Aorta (tissue), 5 donors: ENCODE measurements around the gene BABAM1. TPM values are rescaled to one million over a fixed set of nuclear protein-coding genes. Genes with fewer than 3 reads are reported as not detected.
"Not testable (repeated sequence)": the region's sequence is repeated elsewhere in the genome, so short reads cannot be mapped to it uniquely, and the experiment has no call there.

Experiments used
- ATAC-seq: fragments of 200-7000 bp; cut with Tn5 transposase; one replicate; pipeline ENCODE4 v1.9.1; 2022; ENCODE audit warnings: moderate library complexity; ENCODE audit not compliant: low FRiP score
- DNase-seq, 2 donors: peaks; one replicate each; pipeline ENCODE4 v3.0.0-alpha.2; 2020
- H3K27ac ChIP-seq, 2 donors: one replicate each; pipeline ENCODE4 v1.5.1; 2013; ENCODE audit warnings: low read length in 2 of 2, mild to moderate bottlenecking in 2 of 2, moderate library complexity in 2 of 2, control low read depth in 1 of 2, inconsistent platforms in 1 of 2, low read depth in 1 of 2
- H3K27me3 ChIP-seq, 2 donors: one replicate each; pipeline ENCODE4 v1.6.1; 2013; ENCODE audit warnings: control low read depth in 1 of 2, low read length in 1 of 2, mild to moderate bottlenecking in 1 of 2, moderate library complexity in 1 of 2; ENCODE audit not compliant: insufficient read depth in 2 of 2, control insufficient read depth in 1 of 2
- H3K36me3 ChIP-seq, 2 donors: one replicate each; pipeline ENCODE4 v1.6.1; 2013; ENCODE audit warnings: control low read depth in 1 of 2, low read length in 1 of 2, mild to moderate bottlenecking in 1 of 2; ENCODE audit not compliant: insufficient read depth in 2 of 2, control insufficient read depth in 1 of 2
- H3K4me1 ChIP-seq, 2 donors: one replicate each; pipeline ENCODE4 v1.6.1; 2013; ENCODE audit warnings: low read length in 2 of 2, control low read depth in 1 of 2, mild to moderate bottlenecking in 1 of 2, moderate library complexity in 1 of 2; ENCODE audit not compliant: insufficient read depth in 2 of 2, control insufficient read depth in 1 of 2
- H3K4me3 ChIP-seq, 2 donors: one replicate each; pipeline ENCODE4 v1.5.1; 2013; ENCODE audit warnings: low read length in 2 of 2, control low read depth in 1 of 2, mild to moderate bottlenecking in 1 of 2
- H3K9me3 ChIP-seq: one replicate; pipeline ENCODE4 v1.6.1; 2013; ENCODE audit warnings: mild to moderate bottlenecking, low read length; ENCODE audit not compliant: control insufficient read depth
- WGBS, 2 donors: extraction: QIAGEN DNeasy Blood & Tissue Kit; methylation state at CpG; one replicate each; pipeline ENCODE4 v1.1.7; 2013; 5-methylcytosine and 5-hydroxymethylcytosine counted together
- intact Hi-C, 2 donors: fragments of 100-400 bp; cut with DNase I; formaldehyde crosslinking; loops; one replicate each; pipeline versions ENCODE4 v1.14.2 to v1.15.0; 2022
- polyA plus RNA-seq, 2 donors: library from polyadenylated mRNA; stranded (reverse); fragments of 200-250 nt; gene quantifications; one replicate each; pipeline ENCODE4 v1.2.3, GENCODE V29; 2013
- total RNA-seq, 2 donors: library from RNA; stranded (reverse); fragmentation: NEBNext Ultra II Directional; extraction: Animal tissue kit (Norgen Biotek cat#: 25700); gene quantifications; one replicate each; pipeline ENCODE4 v1.2.1, GENCODE V29; 2021
- donor health status: healthy with polysubstance abuse.
- donor health status: Bipolar disorder and iron deficiency.
- donor health status: DM: no; HTN: no; CAD: no.
- donor health status: DM: no; HTN: no; CAD: no.
- donor health status: DM: yes; HTN: yes; CAD: no.

Gene BABAM1
- total and polyA plus RNA-seq, 4 donors: 55.8 to 102 (median 73.4) TPM

DNA sequence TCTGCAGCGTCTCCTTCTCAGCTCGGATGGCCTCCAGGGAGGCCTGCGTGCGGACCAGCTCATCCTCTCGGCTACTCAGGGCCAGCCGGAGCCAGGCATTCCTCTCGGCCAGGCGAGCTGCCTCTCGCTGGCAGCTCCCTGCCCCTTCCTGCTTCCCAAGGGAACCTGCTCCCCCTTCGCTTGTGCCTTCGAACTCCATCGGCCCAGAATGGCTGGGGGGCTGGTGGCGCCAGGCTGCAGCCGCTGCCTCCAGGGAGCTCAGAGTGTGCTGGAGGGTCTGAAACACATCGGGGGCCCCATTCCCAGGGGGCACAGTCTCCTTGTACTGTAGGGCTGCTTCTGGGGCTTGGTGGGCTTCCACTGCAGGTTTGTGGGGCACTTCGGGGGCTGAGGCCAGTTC is 4.7 kb upstream of the BABAM1 start:
- no peaks in the 10 kb centered on the region for H3K36me3 ChIP-seq
- H3K27me3 ChIP-seq: no peaks in the 10 kb centered on the region
- DNase-seq (no peak), ATAC-seq (no peak)
- no peaks in the 10 kb centered on the region for H3K4me1 ChIP-seq
- 22 to 29% methylated on average over 14 to 16 of the region's 16 CpGs for WGBS, 2 donors
- no peak overlapping the region for H3K4me3 ChIP-seq
- no peak overlapping the region for H3K27ac ChIP-seq
- peaks cover 3% of the 10 kb centered on the region for H3K9me3 ChIP-seq
- intact Hi-C loops: no loop called here

DNA sequence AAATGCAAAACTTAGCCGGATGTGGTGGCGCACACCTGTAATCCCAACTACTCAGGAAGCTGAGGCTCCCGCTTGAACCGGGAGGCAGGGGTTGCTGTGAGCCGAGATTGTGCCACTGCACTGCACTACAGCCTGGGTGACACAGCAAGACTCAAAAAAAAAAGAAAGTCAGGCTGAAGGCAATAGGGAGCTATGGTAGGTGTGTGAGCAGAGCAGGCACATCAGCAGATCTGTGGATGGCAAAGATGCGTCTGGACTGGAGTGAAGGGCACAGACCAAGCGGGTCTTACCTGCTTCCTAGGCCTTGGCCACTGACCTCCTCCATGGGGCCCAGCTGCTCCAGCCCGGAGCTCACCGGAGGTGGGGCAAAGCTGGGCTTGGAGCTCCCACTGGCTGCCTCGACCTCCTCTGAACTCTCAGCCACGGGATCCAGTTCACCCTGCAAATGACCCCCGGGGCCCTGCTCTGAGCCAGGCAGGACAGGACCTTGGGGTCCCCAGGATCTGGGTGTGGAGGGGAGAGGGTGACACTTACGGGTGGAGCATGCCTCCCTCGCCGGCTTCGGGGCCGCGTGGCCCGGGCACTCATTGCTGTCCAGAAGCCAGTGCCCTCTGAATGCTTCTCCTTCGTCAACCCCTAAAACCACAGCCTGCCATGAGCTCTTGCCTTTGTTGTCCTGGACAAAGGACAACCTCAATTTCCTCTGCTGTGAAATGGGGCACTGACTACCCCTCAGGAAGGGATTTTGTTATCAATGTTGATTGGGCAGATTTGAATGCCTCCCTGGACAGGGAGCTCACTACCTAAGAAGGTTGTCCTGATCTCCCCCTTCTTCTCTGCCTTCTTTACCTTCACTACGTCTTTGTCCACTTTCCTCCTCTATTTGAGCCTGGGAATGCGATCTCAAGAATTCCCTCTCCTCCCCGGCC is 3.3 kb upstream of the BABAM1 start:
- Histone ChIP-seq H3K27ac (no peak overlapping the region), H3K4me1 (no peaks in the 10 kb centered on the region), H3K9me3 (peaks cover 3% of the 10 kb centered on the region), H3K4me3 (no peak overlapping the region), H3K27me3 (no peaks in the 10 kb centered on the region), H3K36me3 (no peaks in the 10 kb centered on the region)
- no peak for DNase-seq
- 89 to 90% methylated on average over 23 of the region's 23 CpGs for WGBS, 2 donors
- ATAC-seq: no peak
- intact Hi-C loops: no loop called here

DNA sequence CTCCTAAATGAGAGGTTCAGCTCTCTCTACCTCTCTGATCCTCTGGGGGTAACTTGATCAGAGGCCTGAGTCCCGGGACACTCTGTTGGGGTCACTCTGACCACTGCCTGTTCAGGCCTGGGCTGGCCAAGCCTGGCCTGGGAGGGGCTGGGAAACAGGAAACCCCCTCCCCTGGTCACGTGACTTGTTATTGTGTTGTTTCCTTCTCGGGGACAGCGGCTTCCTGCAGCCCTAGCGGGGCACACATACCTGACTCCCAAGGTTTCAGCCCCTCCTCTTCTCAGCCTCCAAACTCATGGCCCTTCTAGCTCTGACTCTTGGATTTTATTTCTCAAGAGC is 2.6 kb upstream of the BABAM1 start, which contains the start of gene USHBP1:
Gene USHBP1, minus strand, starts transcription at position 105 of the 339 bp plus-strand sequence. CDS start 446 bp downstream, outside the sequence.
- Histone ChIP-seq H3K4me1 (no peaks in the 10 kb centered on the region), H3K36me3 (no peaks in the 10 kb centered on the region), H3K27ac (no peak within 1 kb of the TSS), H3K4me3 (no peak within 1 kb of the TSS), H3K9me3 (peaks cover under 1% of the 10 kb centered on the region), H3K27me3 (no peaks in the 10 kb centered on the region)
- 43% methylated on average over 5 of the region's 5 CpGs for WGBS, 2 donors
- ATAC-seq (no peak), DNase-seq (no peak)
- intact Hi-C loops: no loop called here

DNA sequence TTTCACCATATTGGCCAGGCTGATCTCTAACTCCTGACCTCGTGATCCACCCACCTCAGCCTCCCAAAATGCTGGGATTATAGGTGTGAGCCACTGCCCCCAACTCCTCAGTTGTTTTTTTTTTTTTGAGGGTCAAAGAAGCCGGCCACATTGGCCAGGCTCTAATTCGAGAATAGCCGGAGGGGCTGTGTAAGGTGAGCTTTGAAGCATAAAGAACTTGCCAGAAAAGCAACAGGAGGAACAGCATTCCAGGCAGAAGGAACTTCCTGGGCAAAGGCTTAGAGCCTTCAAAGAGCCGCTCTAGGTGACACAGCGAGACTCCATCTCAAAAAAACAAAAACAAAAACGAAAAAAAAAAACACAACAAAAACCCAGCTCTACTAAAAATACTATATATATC is 1.2 kb upstream of the BABAM1 start:
- no peaks in the 10 kb centered on the region for H3K27me3 ChIP-seq
- no peak for DNase-seq
- intact Hi-C loops: no loop called here
- 88 to 90% methylated on average over 7 of the region's 7 CpGs for WGBS, 2 donors
- no peak overlapping the region for H3K27ac ChIP-seq
- ATAC-seq: no peak
- no peak overlapping the region for H3K4me3 ChIP-seq
- no peaks in the 10 kb centered on the region for H3K36me3 ChIP-seq
- H3K4me1 ChIP-seq: no peaks in the 10 kb centered on the region
- no peaks in the 10 kb centered on the region for H3K9me3 ChIP-seq

DNA sequence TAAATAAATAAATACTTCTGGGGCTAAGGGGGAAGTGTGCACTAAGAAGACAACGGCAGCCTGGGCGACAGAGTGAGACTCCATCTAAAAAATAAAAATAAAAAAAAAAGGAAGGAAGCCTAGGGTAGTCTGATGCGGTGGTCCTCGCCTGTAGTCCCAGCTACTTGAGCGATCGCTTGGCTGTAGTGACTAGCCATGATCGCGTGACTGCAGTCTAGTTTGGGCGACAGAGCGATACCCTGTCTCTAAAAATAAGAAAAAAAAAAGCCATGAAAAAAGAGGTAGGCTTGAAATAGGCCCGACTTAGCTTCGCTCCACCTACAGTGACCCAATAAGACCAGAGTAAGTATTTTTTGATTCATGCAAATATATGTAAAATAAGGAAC is 661 bp upstream of the BABAM1 start:
- H3K27ac ChIP-seq: no peak overlapping the region
- H3K4me1 ChIP-seq: no peaks in the 10 kb centered on the region
- WGBS, 2 donors: 65 to 73% methylated on average over 12 of the region's 12 CpGs
- H3K27me3 ChIP-seq: no peaks in the 10 kb centered on the region
- intact Hi-C loops: no loop called here
- DNase-seq (no peak), ATAC-seq (no peak)
- H3K9me3 ChIP-seq: no peaks in the 10 kb centered on the region
- H3K36me3 ChIP-seq: peaks cover 0 to 2% of the 10 kb centered on the region in 2 donors
- H3K4me3 ChIP-seq: no peak overlapping the region

DNA sequence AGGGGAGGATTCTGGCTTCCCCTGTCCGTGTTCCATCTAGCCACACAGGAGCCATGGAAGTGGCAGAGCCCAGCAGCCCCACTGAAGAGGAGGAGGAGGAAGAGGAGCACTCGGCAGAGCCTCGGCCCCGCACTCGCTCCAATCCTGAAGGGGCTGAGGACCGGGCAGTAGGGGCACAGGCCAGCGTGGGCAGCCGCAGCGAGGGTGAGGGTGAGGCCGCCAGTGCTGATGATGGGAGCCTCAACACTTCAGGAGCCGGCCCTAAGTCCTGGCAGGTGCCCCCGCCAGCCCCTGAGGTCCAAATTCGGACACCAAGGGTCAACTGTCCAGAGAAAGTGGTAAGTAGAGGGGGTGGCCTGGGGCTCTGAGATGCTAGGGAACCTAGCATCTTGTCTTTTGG is 1.5 kb downstream of the BABAM1 start:
- DNase-seq (no peak), ATAC-seq (no peak)
- Histone ChIP-seq H3K4me1 (no peaks in the 10 kb centered on the region), H3K27ac (no peak overlapping the region), H3K27me3 (no peaks in the 10 kb centered on the region), H3K4me3 (no peak overlapping the region), H3K9me3 (no peaks in the 10 kb centered on the region), H3K36me3 (peaks cover 0 to 6% of the 10 kb centered on the region in 2 donors)
- intact Hi-C loops: no loop called here
- 91 to 92% methylated on average over 13 of the region's 13 CpGs for WGBS, 2 donors

DNA sequence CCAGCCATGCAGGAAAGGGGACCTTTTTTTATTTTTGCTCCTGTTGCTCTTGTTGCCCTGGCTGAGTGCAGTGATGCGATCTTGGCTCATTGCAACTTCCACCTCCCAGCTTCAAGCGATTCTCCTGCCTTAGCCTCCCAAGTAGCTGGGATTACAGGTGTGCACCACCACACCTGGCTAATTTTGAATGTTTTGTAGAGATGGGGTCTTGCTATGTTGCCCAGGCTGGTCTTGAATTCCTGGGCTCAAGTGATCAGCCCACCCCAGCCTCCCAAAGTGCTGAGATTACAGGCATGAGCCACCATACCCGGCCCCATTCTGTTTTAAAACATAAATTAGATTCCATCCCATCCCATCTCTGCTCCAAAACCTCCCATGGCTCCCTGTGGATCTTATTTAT is 7.6 kb downstream of the BABAM1 start:
- ATAC-seq, H3K4me3 ChIP-seq, H3K9me3 ChIP-seq, H3K4me1 ChIP-seq, H3K27ac ChIP-seq, intact Hi-C loops, H3K27me3 ChIP-seq, DNase-seq: not testable (repeated sequence)
- WGBS, 2 donors: 95 to 99% methylated on average over 3 of the region's 3 CpGs
- H3K36me3 ChIP-seq: peaks cover 0 to 15% of the 10 kb centered on the region in 2 donors

DNA sequence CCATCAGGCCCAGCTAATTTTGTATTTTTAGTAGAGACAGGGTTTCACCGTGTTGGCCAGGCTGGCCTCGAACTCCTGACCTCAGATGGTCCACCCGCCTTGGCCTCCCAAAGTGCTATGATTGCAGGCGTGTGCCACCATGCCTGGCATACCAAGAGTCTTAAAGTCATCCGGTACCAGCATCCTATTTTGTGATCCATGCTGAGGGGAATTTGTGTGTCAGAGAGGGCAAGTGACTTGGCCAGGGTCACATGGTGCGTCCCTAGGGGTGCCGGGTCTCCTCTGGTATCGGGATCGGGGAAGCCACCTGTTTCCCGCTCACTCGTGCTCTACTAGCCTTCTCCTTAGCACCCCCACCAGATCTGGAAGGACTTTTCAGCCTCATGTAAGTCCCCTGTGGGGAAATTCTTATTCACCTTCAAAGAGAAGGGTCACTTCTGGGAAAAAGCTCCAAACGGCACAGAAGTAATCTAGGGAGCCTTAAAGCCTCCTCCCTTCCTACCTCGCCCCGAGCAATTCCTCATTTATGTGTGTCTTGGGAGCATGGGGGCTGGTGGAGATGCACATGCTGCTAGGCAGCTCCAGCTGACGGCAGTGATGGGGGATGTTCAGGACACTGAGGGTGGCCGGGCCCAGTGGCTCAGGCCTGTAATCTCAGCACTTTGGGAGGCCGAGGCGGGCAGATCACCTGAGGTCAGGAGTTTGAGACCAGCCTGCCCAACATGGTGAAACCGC is 8.4 kb downstream of the BABAM1 start:
- Histone ChIP-seq H3K36me3 (peaks cover 0 to 15% of the 10 kb centered on the region in 2 donors), H3K27ac (no peak overlapping the region), H3K4me1 (no peaks in the 10 kb centered on the region), H3K4me3 (no peak overlapping the region), H3K27me3 (no peaks in the 10 kb centered on the region), H3K9me3 (no peaks in the 10 kb centered on the region)
- 88 to 90% methylated on average over 19 of the region's 19 CpGs for WGBS, 2 donors
- DNase-seq (no peak), ATAC-seq (no peak)
- intact Hi-C loops: no loop called here
